ENCODE data around the gene EPHB2.
"Not testable (repeated sequence)": the region's sequence is repeated elsewhere in the genome, so short reads cannot be mapped to it uniquely, and the experiment has no call there.

Gene EPHB2

GRCh38 chr1:22843441-22844183, 133.0 kb downstream of the EPHB2 start:
- DNase-seq = not testable (repeated sequence)

GRCh38 chr1:22844621-22845020, 134.0 kb downstream of the EPHB2 start:
- DNase-seq = no peak

- no peak for DNase-seq
These were observed 134.8 kb downstream of the EPHB2 start for GRCh38 chr1:22845398-22845935.

GRCh38 chr1:22846458-22846857, 135.8 kb downstream of the EPHB2 start:
- DNase-seq = no peak

GRCh38 chr1:22847249-22847648, 136.6 kb downstream of the EPHB2 start:
- no peak for DNase-seq

- no peak for DNase-seq
These were observed 137.1 kb downstream of the EPHB2 start for GRCh38 chr1:22847709-22848108.

GRCh38 chr1:22848405-22848804, 137.8 kb downstream of the EPHB2 start:
- DNase-seq = no peak

- no peak for DNase-seq
These were observed 139.1 kb downstream of the EPHB2 start for GRCh38 chr1:22849770-22850169.

- no peak for DNase-seq
These were observed 139.6 kb downstream of the EPHB2 start for GRCh38 chr1:22850281-22850680.

- no peak for DNase-seq
These were observed 140.0 kb downstream of the EPHB2 start for GRCh38 chr1:22850681-22851080.

GRCh38 chr1:22851517-22851916, 140.9 kb downstream of the EPHB2 start:
- DNase-seq = no peak

- no peak for DNase-seq
These were observed 141.6 kb downstream of the EPHB2 start for GRCh38 chr1:22852144-22852655.

GRCh38 chr1:22853651-22854185, 143.1 kb downstream of the EPHB2 start:
- DNase-seq = no peak

GRCh38 chr1:22854688-22855565, 144.3 kb downstream of the EPHB2 start:
- DNase-seq = no peak

- no peak for DNase-seq
These were observed 145.3 kb downstream of the EPHB2 start for GRCh38 chr1:22855668-22856606.

GRCh38 chr1:22857661-22858060, 147.0 kb downstream of the EPHB2 start:
- no peak for DNase-seq

- DNase-seq = no peak
These were observed 149.8 kb downstream of the EPHB2 start for GRCh38 chr1:22860414-22860800.

- DNase-seq = no peak
These were observed 150.3 kb downstream of the EPHB2 start for GRCh38 chr1:22860883-22861385.

GRCh38 chr1:22861764-22862440, 151.3 kb downstream of the EPHB2 start:
- DNase-seq = no peak

- DNase-seq = no peak
These were observed 152.1 kb downstream of the EPHB2 start for GRCh38 chr1:22862752-22863151.

GRCh38 chr1:22863766-22864165, 153.1 kb downstream of the EPHB2 start:
- no peak for DNase-seq

Measured in activated naive CD4-positive, alpha-beta T cell (primary cell).